K562 (cell line): Measurements from ENCODE around the gene COPB2. TPM values are rescaled to one million over a fixed set of nuclear protein-coding genes. Genes with fewer than 3 reads are reported as not detected.
A peak's percentile ranks its signal among the peaks of the same experiment; 100 is the strongest.

ENCODE experiments used
- ATAC-seq: fragments of 200-7000 bp; cut with Tn5 transposase; 3 replicates; pipeline ENCODE4 v1.9.1; 2020; ENCODE audit warnings: moderate library complexity
- BruUV-seq: library from RNA; stranded (reverse); fragments of 400-500 nt; replicated peaks from 2 replicates; lab custom pipeline; 2021; lab: Mats Ljungman, UMichigan
- CTCF ChIA-PET: fragments of 300-600 bp; formaldehyde crosslinking; extraction: SDS; loops from one replicate; lab custom pipeline; 2021; ENCODE audit warnings: low intra/inter-chr PET ratio; lab: Yijun Ruan, JAX
- POLR2A ChIA-PET: fragments of 300-600, 350-650 bp; sonication (Branson Sonifier 250); formaldehyde crosslinking; extraction: SDS; loops from one replicate; lab custom pipeline; 2021; ENCODE audit warnings: antibody characterized with exemption, inconsistent platforms; lab: Yijun Ruan, JAX
- DNase-seq, 4 experiments: peaks; one replicate each; pipeline versions ENCODE4 v3.0.0 to v3.0.0-alpha.2; 2011 to 2018; ENCODE audit warnings: low spot score in 3 of 4, mixed read lengths in 3 of 4; ENCODE audit errors: extremely low read depth in 1 of 4
- FAIRE-seq: peaks from 2 replicates; lab custom pipeline; 2011; peaks lifted over from hg19 to GRCh38; lab: Jason Lieb, UNC
- H2AFZ ChIP-seq: 2 replicates; pipeline ENCODE4 v1.6.0; 2011; ENCODE audit warnings: low read depth, low read length, control low read depth, inconsistent platforms
- H3K27ac ChIP-seq: fragments of 200-600 bp; 3 replicates; pipeline ENCODE4 v1.8.0; 2011; ENCODE audit warnings: low read depth, mild to moderate bottlenecking, control low read depth, inconsistent platforms, low read length, moderate library complexity, mixed read lengths; ENCODE audit errors: extremely low read depth
- H3K27me3 ChIP-seq, 2 experiments: fragments of 300-600 bp in 1 of 2; 2 replicates in 1 of 2; 3 replicates in 1 of 2; pipeline versions ENCODE4 v1.6.0 to v1.8.0; 2011; ENCODE audit warnings: inconsistent platforms in 2 of 2, low read length in 2 of 2, mild to moderate bottlenecking in 1 of 2, mixed read lengths in 1 of 2, moderate library complexity in 1 of 2; ENCODE audit not compliant: control insufficient read depth in 2 of 2, insufficient read depth in 2 of 2
- H3K36me3 ChIP-seq: fragments of 300-600 bp; 3 replicates; pipeline ENCODE4 v1.8.0; 2011; ENCODE audit warnings: mild to moderate bottlenecking, low read length, inconsistent platforms; ENCODE audit not compliant: control insufficient read depth, insufficient read depth
- H3K4me1 ChIP-seq, 2 experiments: fragments of 200-600 bp in 1 of 2; replicated peaks in 1 of 2; 2 replicates in 1 of 2; 3 replicates in 1 of 2; pipeline versions ENCODE4 v1.5.1 to v1.8.0; 2011; ENCODE audit warnings: inconsistent platforms in 2 of 2, low read length in 2 of 2, mild to moderate bottlenecking in 1 of 2, mixed read lengths in 1 of 2, moderate library complexity in 1 of 2; ENCODE audit not compliant: control insufficient read depth in 2 of 2, insufficient read depth in 2 of 2
- H3K4me2 ChIP-seq: 2 replicates; pipeline ENCODE4 v1.6.1; 2011; ENCODE audit warnings: low read length, control low read depth, inconsistent platforms, mixed read lengths; ENCODE audit not compliant: insufficient read depth
- H3K4me3 ChIP-seq: fragments of 200-600 bp; sonication (generic), shearing (Covaris generic); 2 replicates; pipeline ENCODE4 v1.5.1; 2016; ENCODE audit warnings: control low read depth, inconsistent platforms
- H3K79me2 ChIP-seq: fragments of 200-600 bp; 3 replicates; pipeline ENCODE4 v1.8.0; 2011; ENCODE audit warnings: low read length, inconsistent platforms; ENCODE audit not compliant: control insufficient read depth, insufficient read depth
- H3K9ac ChIP-seq, 2 experiments: 2 replicates each; pipeline versions ENCODE4 v1.6.0 to v1.6.1; 2011; ENCODE audit warnings: low read depth in 2 of 2, low read length in 2 of 2, control low read depth in 1 of 2, inconsistent platforms in 1 of 2, mild to moderate bottlenecking in 1 of 2, mixed read lengths in 1 of 2; ENCODE audit not compliant: insufficient read depth in 1 of 2
- H3K9me1 ChIP-seq: one replicate; pipeline ENCODE4 v1.6.0; 2011; ENCODE audit warnings: inconsistent platforms, mild to moderate bottlenecking, low read length, moderate library complexity; ENCODE audit not compliant: control insufficient read depth, insufficient read depth
- H3K9me3 ChIP-seq: replicated peaks from 2 replicates; pipeline ENCODE4 v1.5.1; 2011; ENCODE audit warnings: low read depth, low read length, inconsistent platforms; ENCODE audit not compliant: control insufficient read depth, insufficient read depth
- H4K20me1 ChIP-seq: replicated peaks from 2 replicates; pipeline ENCODE4 v1.6.1; 2011; ENCODE audit warnings: low read length, inconsistent platforms, mixed read lengths; ENCODE audit not compliant: control insufficient read depth, insufficient read depth
- CCAR2 ChIP-seq: fragments of 200-400 bp; formaldehyde crosslinking; IDR thresholded peaks from 2 replicates; pipeline ENCODE4 v1.6.1; 2017; ENCODE audit warnings: mild to moderate bottlenecking, low read depth, low read length
- GTF2E2 ChIP-seq: fragments of 200-800 bp; sonication (Bioruptor generic); IDR thresholded peaks from 2 replicates; pipeline ENCODE4 v1.6.1; 2016; ENCODE audit warnings: missing genetic modification characterization, missing compliant biosample characterization
- HLTF ChIP-seq: fragments of 450-650 bp; IDR thresholded peaks from 2 replicates; pipeline ENCODE4 v1.6.1; 2016
- JUN ChIP-seq, 2 experiments: sonication (generic) in 1 of 2; formaldehyde crosslinking in 1 of 2; IDR thresholded peaks; 2 replicates each; pipeline versions ENCODE4 v1.6.1 to v1.8.0; 2012 to 2022; ENCODE audit warnings: borderline replicate concordance in 2 of 2, mild to moderate bottlenecking in 2 of 2, improper control_type of control experiment in 1 of 2, low read depth in 1 of 2, low read length in 1 of 2, missing genetic modification reagents in 1 of 2
- MEIS2 ChIP-seq: fragments of 450-650 bp; IDR thresholded peaks from 2 replicates; pipeline ENCODE4 v1.6.1; 2014; ENCODE audit warnings: mild to moderate bottlenecking; ENCODE audit not compliant: partially characterized antibody
- POLR2AphosphoS5 ChIP-seq: IDR thresholded peaks from 2 replicates; pipeline ENCODE4 v1.6.1; 2011; ENCODE audit warnings: mild to moderate bottlenecking, low read depth, low read length, moderate library complexity; ENCODE audit not compliant: control insufficient read depth, insufficient read depth
- RBFOX2 ChIP-seq: fragments of 200-400 bp; formaldehyde crosslinking; IDR thresholded peaks from 2 replicates; pipeline ENCODE4 v1.6.1; 2017; ENCODE audit warnings: low read depth, mild to moderate bottlenecking, low read length, moderate library complexity
- SP2 ChIP-seq: IDR thresholded peaks from 2 replicates; pipeline ENCODE4 v1.6.1; 2011; ENCODE audit warnings: mild to moderate bottlenecking, low read depth, low read length, moderate library complexity; ENCODE audit not compliant: poor library complexity, severe bottlenecking; ENCODE audit errors: extremely low read depth
- TCF3 ChIP-seq: sonication (generic); formaldehyde crosslinking; IDR thresholded peaks from 2 replicates; pipeline ENCODE4 v1.4.0; 2020; ENCODE audit warnings: mild to moderate bottlenecking, missing genetic modification reagents
- ZNF324 ChIP-seq: fragments of 250-450 bp; sonication (Bioruptor Pico); IDR thresholded peaks from 2 replicates; pipeline ENCODE4 v1.4.0; 2020; ENCODE audit warnings: mild to moderate bottlenecking
- WGBS: fragments of 100-300 bp; shearing (Covaris generic); methylation state at CpG from one replicate; pipeline ENCODE4 v1.1.6; 2016; ENCODE audit warnings: low coverage, mixed read lengths; ENCODE audit not compliant: insufficient coverage; ENCODE audit errors: missing lambda C conversion rate; 5-methylcytosine and 5-hydroxymethylcytosine counted together
- in situ Hi-C: fragments of 300-500 bp; cut with MboI; formaldehyde crosslinking; loops from 4 replicates; pipeline ENCODE4 v1.15.0; 2018; ENCODE audit warnings: inconsistent platforms, mixed read lengths
- intact Hi-C: fragments of 100-400 bp; cut with micrococcal nuclease; formaldehyde crosslinking; loops from 2 replicates; pipeline ENCODE4 v1.14.2; 2022
- polyA plus RNA-seq, 8 experiments: library from polyadenylated mRNA; depleted of rRNA in 4 of 8; stranded (reverse) in 5 of 8; unstranded in 3 of 8; fragments of >200 nt; fragmentation: Nextera tagmentation in 2 of 8; fragmentation: Illumina TruSeq in 1 of 8; extraction: Ambion mirVana in 2 of 8; extraction: Trizol in 1 of 8; gene quantifications; 2 replicates each; pipeline versions ENCODE4 v1.2.1 to v1.2.3, GENCODE V29; 2011 to 2014; ENCODE audit warnings: inconsistent platforms in 1 of 8, missing spikeins in 1 of 8
- total RNA-seq, 7 experiments: library from RNA; depleted of rRNA in 6 of 7; stranded (reverse); fragments of >200 nt in 6 of 7; fragmentation: Illumina TruSeq in 2 of 7; extraction: Trizol in 2 of 7; gene quantifications; 2 replicates each; pipeline versions ENCODE4 v1.2.1 to v1.2.3, GENCODE V29; 2011 to 2021; ENCODE audit warnings: low replicate concordance in 1 of 7
- TF ChIP-seq, protein P1 (sequence below): fragments of 450-650 bp; IDR thresholded peaks from 2 replicates; pipeline ENCODE4 v1.6.1; 2016
- TF ChIP-seq, protein P2 (sequence below): fragments of 450-650 bp; IDR thresholded peaks from 2 replicates; pipeline ENCODE4 v1.6.1; 2018; ENCODE audit not compliant: partially characterized antibody
- TF ChIP-seq, protein P3 (sequence below): fragments of 450-650 bp; IDR thresholded peaks from 2 replicates; pipeline ENCODE4 v1.6.1; 2016; ENCODE audit warnings: borderline replicate concordance

Gene COPB2
- total and polyA plus RNA-seq, 9 of the 15 experiments (the other 6 are each of a cell fraction or from before 2014, with no cell fraction given) = 64.3 to 189 (median 130) TPM

DNA sequence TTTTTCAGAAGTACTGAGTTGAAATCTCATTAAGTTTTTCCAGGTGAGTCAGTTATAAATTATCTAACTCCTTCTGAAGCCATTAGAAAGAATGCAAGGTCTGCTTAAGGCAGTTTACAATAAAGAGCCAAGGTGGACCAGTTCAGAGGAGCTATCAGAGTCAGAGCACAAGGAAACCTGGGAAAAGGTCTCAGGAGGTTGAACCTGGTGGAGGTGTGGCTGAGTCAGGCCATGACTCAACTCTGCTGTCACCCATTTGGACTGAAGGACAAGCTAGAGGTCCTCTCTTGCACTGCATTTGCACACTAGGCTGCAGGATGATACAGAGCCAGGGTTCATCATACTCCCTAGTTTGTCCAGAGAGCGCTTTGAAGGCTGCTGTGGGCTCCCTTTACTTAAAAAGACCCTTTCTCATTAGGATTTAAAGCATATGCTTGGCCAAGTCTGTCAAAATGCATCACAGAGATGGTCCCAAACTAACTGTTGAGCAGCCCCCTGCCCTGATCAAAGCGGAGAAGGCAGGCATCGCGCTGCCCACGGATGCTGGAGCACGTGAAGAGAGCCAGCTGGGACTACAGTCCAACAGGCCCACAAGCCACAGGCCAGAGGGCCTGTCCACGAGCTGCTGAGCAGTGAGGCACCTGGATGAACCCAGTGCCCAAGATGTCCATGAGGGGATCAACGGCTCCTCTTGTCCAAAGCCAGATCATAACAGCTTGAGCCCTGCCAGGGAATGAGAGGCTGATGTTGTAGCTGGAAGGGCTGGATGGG is 71.6 kb downstream of the COPB2 start (continued):
- TF ChIP-seq JUN (IDR thresholded peaks at IDR 0.05; ENCODE audit: borderline replicate concordance, low read depth, low read length) (peak; percentile 80), JUN (CRISPR knock-in tag; IDR thresholded peaks at IDR 0.05; ENCODE audit: borderline replicate concordance) (no peak), MEIS2 (peak; percentile 26), CCAR2 (no peak), ZNF324 (CRISPR knock-in tag) (no peak), POLR2AphosphoS5 (0 out of 2 replicates have a peak, but pooled peaks have one; percentile 15), TCF3 (CRISPR knock-in tag) (peak; percentile 34)
- TF ChIP-seq, protein P1, sequence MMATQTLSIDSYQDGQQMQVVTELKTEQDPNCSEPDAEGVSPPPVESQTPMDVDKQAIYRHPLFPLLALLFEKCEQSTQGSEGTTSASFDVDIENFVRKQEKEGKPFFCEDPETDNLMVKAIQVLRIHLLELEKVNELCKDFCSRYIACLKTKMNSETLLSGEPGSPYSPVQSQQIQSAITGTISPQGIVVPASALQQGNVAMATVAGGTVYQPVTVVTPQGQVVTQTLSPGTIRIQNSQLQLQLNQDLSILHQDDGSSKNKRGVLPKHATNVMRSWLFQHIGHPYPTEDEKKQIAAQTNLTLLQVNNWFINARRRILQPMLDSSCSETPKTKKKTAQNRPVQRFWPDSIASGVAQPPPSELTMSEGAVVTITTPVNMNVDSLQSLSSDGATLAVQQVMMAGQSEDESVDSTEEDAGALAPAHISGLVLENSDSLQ = peak; percentile 40; the same call in 1 of the 2 replicates

DNA sequence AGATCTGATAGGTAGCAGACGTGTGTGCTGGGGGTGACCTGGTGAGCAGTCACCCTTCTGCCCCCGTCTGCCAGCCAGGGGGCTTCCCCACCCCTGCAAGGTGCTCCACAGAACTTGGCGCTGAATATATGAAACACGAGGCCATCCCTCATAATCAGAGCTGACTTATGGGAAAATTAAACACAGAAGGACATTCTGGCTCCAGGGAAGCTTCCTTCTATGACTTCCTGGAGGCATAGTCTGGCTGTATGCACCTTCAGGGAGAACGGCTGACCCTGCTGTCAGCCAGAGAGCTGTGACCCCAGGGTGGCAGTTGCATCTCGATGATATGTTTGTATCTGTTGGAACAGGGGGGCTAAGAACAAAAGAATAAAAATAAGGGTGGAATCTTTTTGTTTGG is 72.2 kb downstream of the COPB2 start:
- peaks cover 41 to 63% of the 10 kb centered on the region in 2 experiments for H3K4me1 ChIP-seq
- H2AFZ ChIP-seq = 0 out of 2 replicates have a peak overlapping the region, but pooled peaks have one; percentile 11
- H3K79me2 ChIP-seq = no peaks in the 10 kb centered on the region
- BruUV-seq = no TSS peak
- no peak overlapping the region for H3K4me3 ChIP-seq
- H3K9me3 ChIP-seq = no peaks in the 10 kb centered on the region
- no peak overlapping the region for H3K27ac ChIP-seq
- ChIA-PET CTCF (no interaction called here), POLR2A (interaction anchor here (0.6 to 1.4 kb wide), 3 partner anchors 12 to 195 kb away, joined by 3 to 5 read pairs (median 4); no protein-coding TSS in a partner anchor)
- H3K9ac ChIP-seq = peak overlapping the region in 1 of 2 experiments; percentile 18; a peak in 1 of 4 replicates
- H3K9me1 ChIP-seq = peaks cover 3% of the 10 kb centered on the region
- intact Hi-C loops = no loop called here
- no peak for FAIRE-seq
- H3K27me3 ChIP-seq = no peaks in the 10 kb centered on the region
- no peaks in the 10 kb centered on the region for H4K20me1 ChIP-seq
- H3K4me2 ChIP-seq = no peak overlapping the region
- DNase-seq = no peak
- 40% methylated on average over 6 of the region's 6 CpGs for WGBS
- in situ Hi-C loops = no loop called here
- no peak for ATAC-seq
- no peaks in the 10 kb centered on the region for H3K36me3 ChIP-seq
- no peak for TF ChIP-seq GTF2E2 (tag)
- TF ChIP-seq RBFOX2 = no peak
- TF ChIP-seq SP2 = no peak
- TF ChIP-seq, protein P2, sequence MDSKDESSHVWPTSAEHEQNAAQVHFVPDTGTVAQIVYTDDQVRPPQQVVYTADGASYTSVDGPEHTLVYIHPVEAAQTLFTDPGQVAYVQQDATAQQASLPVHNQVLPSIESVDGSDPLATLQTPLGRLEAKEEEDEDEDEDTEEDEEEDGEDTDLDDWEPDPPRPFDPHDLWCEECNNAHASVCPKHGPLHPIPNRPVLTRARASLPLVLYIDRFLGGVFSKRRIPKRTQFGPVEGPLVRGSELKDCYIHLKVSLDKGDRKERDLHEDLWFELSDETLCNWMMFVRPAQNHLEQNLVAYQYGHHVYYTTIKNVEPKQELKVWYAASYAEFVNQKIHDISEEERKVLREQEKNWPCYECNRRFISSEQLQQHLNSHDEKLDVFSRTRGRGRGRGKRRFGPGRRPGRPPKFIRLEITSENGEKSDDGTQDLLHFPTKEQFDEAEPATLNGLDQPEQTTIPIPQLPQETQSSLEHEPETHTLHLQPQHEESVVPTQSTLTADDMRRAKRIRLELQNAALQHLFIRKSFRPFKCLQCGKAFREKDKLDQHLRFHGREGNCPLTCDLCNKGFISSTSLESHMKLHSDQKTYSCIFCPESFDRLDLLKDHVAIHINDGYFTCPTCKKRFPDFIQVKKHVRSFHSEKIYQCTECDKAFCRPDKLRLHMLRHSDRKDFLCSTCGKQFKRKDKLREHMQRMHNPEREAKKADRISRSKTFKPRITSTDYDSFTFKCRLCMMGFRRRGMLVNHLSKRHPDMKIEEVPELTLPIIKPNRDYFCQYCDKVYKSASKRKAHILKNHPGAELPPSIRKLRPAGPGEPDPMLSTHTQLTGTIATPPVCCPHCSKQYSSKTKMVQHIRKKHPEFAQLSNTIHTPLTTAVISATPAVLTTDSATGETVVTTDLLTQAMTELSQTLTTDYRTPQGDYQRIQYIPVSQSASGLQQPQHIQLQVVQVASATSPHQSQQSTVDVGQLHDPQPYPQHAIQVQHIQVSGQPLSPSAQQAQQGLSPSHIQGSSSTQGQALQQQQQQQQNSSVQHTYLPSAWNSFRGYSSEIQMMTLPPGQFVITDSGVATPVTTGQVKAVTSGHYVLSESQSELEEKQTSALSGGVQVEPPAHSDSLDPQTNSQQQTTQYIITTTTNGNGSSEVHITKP = no peak
- TF ChIP-seq, protein P3, sequence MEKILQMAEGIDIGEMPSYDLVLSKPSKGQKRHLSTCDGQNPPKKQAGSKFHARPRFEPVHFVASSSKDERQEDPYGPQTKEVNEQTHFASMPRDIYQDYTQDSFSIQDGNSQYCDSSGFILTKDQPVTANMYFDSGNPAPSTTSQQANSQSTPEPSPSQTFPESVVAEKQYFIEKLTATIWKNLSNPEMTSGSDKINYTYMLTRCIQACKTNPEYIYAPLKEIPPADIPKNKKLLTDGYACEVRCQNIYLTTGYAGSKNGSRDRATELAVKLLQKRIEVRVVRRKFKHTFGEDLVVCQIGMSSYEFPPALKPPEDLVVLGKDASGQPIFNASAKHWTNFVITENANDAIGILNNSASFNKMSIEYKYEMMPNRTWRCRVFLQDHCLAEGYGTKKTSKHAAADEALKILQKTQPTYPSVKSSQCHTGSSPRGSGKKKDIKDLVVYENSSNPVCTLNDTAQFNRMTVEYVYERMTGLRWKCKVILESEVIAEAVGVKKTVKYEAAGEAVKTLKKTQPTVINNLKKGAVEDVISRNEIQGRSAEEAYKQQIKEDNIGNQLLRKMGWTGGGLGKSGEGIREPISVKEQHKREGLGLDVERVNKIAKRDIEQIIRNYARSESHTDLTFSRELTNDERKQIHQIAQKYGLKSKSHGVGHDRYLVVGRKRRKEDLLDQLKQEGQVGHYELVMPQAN = no peak
- no peak for TF ChIP-seq HLTF
